HepG2 (cell line): Measurements from ENCODE around the gene ZMIZ2. TPM values are rescaled to one million over a fixed set of nuclear protein-coding genes. Genes with fewer than 3 reads are reported as not detected.

Experiments used
- ATAC-seq: fragments of 200-7000 bp; cut with Tn5 transposase; 3 replicates; pipeline ENCODE4 v1.9.1; 2020; ENCODE audit warnings: mild to moderate bottlenecking, moderate library complexity
- BruUV-seq: library from RNA; stranded (reverse); fragments of 400-500 nt; replicated peaks from 2 replicates; lab custom pipeline; 2021; lab: Mats Ljungman, UMichigan
- CTCF ChIA-PET: fragments of 300-600 bp; formaldehyde crosslinking; extraction: SDS; loops from one replicate; lab custom pipeline; 2021; ENCODE audit warnings: low total read pairs, inconsistent platforms, low intra/inter-chr PET ratio; lab: Yijun Ruan, JAX
- POLR2A ChIA-PET: fragments of 350-600 bp; sonication (Branson Sonifier 250); formaldehyde crosslinking; loops from one replicate; lab custom pipeline; 2020; ENCODE audit warnings: antibody characterized with exemption, inconsistent platforms; lab: Yijun Ruan, JAX
- DNase-seq: peaks from one replicate; pipeline ENCODE4 v3.0.0-alpha.2; 2015; ENCODE audit warnings: low spot score
- FAIRE-seq: peaks from 3 replicates; lab custom pipeline; 2011; peaks lifted over from hg19 to GRCh38; lab: Jason Lieb, UNC
- H2AFZ ChIP-seq: one replicate; pipeline ENCODE4 v1.6.1; 2011; ENCODE audit warnings: low read length, inconsistent platforms
- H3K27ac ChIP-seq: fragments of 300-600 bp; 3 replicates; pipeline ENCODE4 v1.8.0; 2011; ENCODE audit warnings: mixed run types, mild to moderate bottlenecking, mixed read lengths, low read length, inconsistent platforms; ENCODE audit not compliant: insufficient read depth; ENCODE audit errors: extremely low read length
- H3K27me3 ChIP-seq, 2 experiments: fragments of 200-600 bp in 1 of 2; 2 replicates in 1 of 2; 3 replicates in 1 of 2; pipeline versions ENCODE4 v1.6.0 to v1.8.0; 2011; ENCODE audit warnings: low read length in 2 of 2, mild to moderate bottlenecking in 2 of 2, moderate library complexity in 2 of 2, inconsistent platforms in 1 of 2; ENCODE audit not compliant: insufficient read depth in 2 of 2, control insufficient read depth in 1 of 2
- H3K36me3 ChIP-seq, 2 experiments: fragments of 200-600 bp in 1 of 2; replicated peaks in 1 of 2; 2 replicates in 1 of 2; 3 replicates in 1 of 2; pipeline versions ENCODE4 v1.5.1 to v1.8.0; 2011; ENCODE audit warnings: low read length in 2 of 2, inconsistent platforms in 1 of 2; ENCODE audit not compliant: insufficient read depth in 2 of 2, control insufficient read depth in 1 of 2
- H3K4me1 ChIP-seq: 2 replicates; pipeline ENCODE4 v1.5.1; 2012; ENCODE audit warnings: low read length, inconsistent platforms; ENCODE audit not compliant: insufficient read depth
- H3K4me2 ChIP-seq: 2 replicates; pipeline ENCODE4 v1.6.0; 2011; ENCODE audit warnings: low read depth, low read length, inconsistent platforms
- H3K4me3 ChIP-seq, 3 experiments: fragments of 200-600 bp in 1 of 3; sonication (generic), shearing (Covaris generic) in 1 of 3; replicated peaks in 1 of 3; 2 replicates each; pipeline ENCODE4 v1.5.1; 2011 to 2016; ENCODE audit warnings: low read length in 3 of 3, inconsistent platforms in 2 of 3, low read depth in 2 of 3, mild to moderate bottlenecking in 2 of 3, control low read depth in 1 of 3, mixed read lengths in 1 of 3; ENCODE audit not compliant: insufficient read depth in 1 of 3
- H3K79me2 ChIP-seq: one replicate; pipeline ENCODE4 v1.6.1; 2011; ENCODE audit warnings: low read length, inconsistent platforms; ENCODE audit not compliant: insufficient read depth
- H3K9ac ChIP-seq: 2 replicates; pipeline ENCODE4 v1.6.0; 2011; ENCODE audit warnings: mild to moderate bottlenecking, low read depth, low read length, inconsistent platforms; ENCODE audit not compliant: insufficient read depth
- H3K9me3 ChIP-seq: 2 replicates; pipeline ENCODE4 v1.5.1; 2012; ENCODE audit warnings: mild to moderate bottlenecking, low read length
- H4K20me1 ChIP-seq: 2 replicates; pipeline ENCODE4 v1.6.0; 2011; ENCODE audit warnings: inconsistent platforms, mild to moderate bottlenecking, low read length, moderate library complexity; ENCODE audit not compliant: insufficient read depth
- CEBPB ChIP-seq: IDR thresholded peaks from 2 replicates; pipeline ENCODE4 v1.6.1; 2011; ENCODE audit warnings: low read depth, low read length, improper control_type of control experiment, borderline replicate concordance
- ERF ChIP-seq: IDR thresholded peaks from 2 replicates; pipeline ENCODE4 v1.6.1; 2018; ENCODE audit warnings: missing biosample characterization, missing genetic modification reagents
- FOXM1 ChIP-seq: sonication (generic); formaldehyde crosslinking; IDR thresholded peaks from 2 replicates; pipeline ENCODE4 v1.5.0; 2020; ENCODE audit warnings: missing genetic modification reagents
- HNF4A ChIP-seq: sonication (generic); formaldehyde crosslinking; IDR thresholded peaks from 2 replicates; pipeline ENCODE4 v1.4.0; 2020; ENCODE audit warnings: missing genetic modification reagents
- HOXA3 ChIP-seq: sonication (generic); formaldehyde crosslinking; IDR thresholded peaks from 2 replicates; pipeline ENCODE4 v1.5.0; 2020; ENCODE audit warnings: missing genetic modification reagents
- KDM2A ChIP-seq: sonication (generic); formaldehyde crosslinking; IDR thresholded peaks from 2 replicates; pipeline ENCODE4 v1.4.0; 2020; ENCODE audit warnings: low read depth, missing genetic modification reagents, borderline replicate concordance
- MAFK ChIP-seq, 2 experiments: IDR thresholded peaks in 1 of 2; conservative IDR thresholded peaks in 1 of 2; 2 replicates each; pipeline ENCODE4 v1.6.1; 2011; ENCODE audit warnings: improper control_type of control experiment in 2 of 2, low read length in 2 of 2
- NR2F6 ChIP-seq, 2 experiments: IDR thresholded peaks; 2 replicates each; pipeline ENCODE4 v1.6.1; 2016; ENCODE audit warnings: antibody characterized with exemption in 1 of 2, mild to moderate bottlenecking in 1 of 2
- RFX3 ChIP-seq: IDR thresholded peaks from 2 replicates; pipeline ENCODE4 v1.6.1; 2016; ENCODE audit warnings: missing biosample characterization, missing genetic modification reagents
- SAP130 ChIP-seq: IDR thresholded peaks from 2 replicates; pipeline ENCODE4 v1.6.1; 2016; ENCODE audit warnings: low read depth
- YEATS4 ChIP-seq: sonication (generic); formaldehyde crosslinking; IDR thresholded peaks from 2 replicates; pipeline ENCODE4 v1.4.0; 2020; ENCODE audit warnings: missing genetic modification reagents, borderline replicate concordance
- ZBTB3 ChIP-seq: sonication (generic); formaldehyde crosslinking; IDR thresholded peaks from 2 replicates; pipeline ENCODE4 v1.4.0; 2020; ENCODE audit warnings: low read depth, mild to moderate bottlenecking, moderate library complexity, missing genetic modification reagents, borderline replicate concordance
- ZMYM3 ChIP-seq: sonication (generic); formaldehyde crosslinking; IDR thresholded peaks from 2 replicates; pipeline ENCODE4 v1.5.1; 2020; ENCODE audit warnings: mild to moderate bottlenecking, missing genetic modification reagents
- ZNF317 ChIP-seq: sonication (generic); formaldehyde crosslinking; IDR thresholded peaks from 2 replicates; pipeline ENCODE4 v1.5.0; 2020; ENCODE audit warnings: mild to moderate bottlenecking, missing genetic modification reagents
- ZNF460 ChIP-seq: sonication (generic); formaldehyde crosslinking; IDR thresholded peaks from 2 replicates; pipeline ENCODE4 v1.5.1; 2020; ENCODE audit warnings: missing genetic modification reagents, mild to moderate bottlenecking, borderline replicate concordance
- ZNF550 ChIP-seq: sonication (generic); formaldehyde crosslinking; IDR thresholded peaks from 2 replicates; pipeline ENCODE4 v1.4.0; 2020; ENCODE audit warnings: mild to moderate bottlenecking, missing genetic modification reagents, borderline replicate concordance
- ZNF792 ChIP-seq: IDR thresholded peaks from 2 replicates; pipeline ENCODE4 v1.6.1; 2016
- ZNF816 ChIP-seq: sonication (generic); formaldehyde crosslinking; IDR thresholded peaks from 2 replicates; pipeline ENCODE4 v1.8.0; 2022; ENCODE audit warnings: missing genetic modification reagents, mild to moderate bottlenecking, borderline replicate concordance
- WGBS: methylation state at CpG from one replicate; pipeline ENCODE4 v1.1.6; 2017; ENCODE audit warnings: low lambda C conversion rate; 5-methylcytosine and 5-hydroxymethylcytosine counted together
- in situ Hi-C: cut with HindIII; loops from 2 replicates; pipeline ENCODE4 v1.10.0; 2017; ENCODE audit warnings: low pct_unique_long_range_greater_than_20kb; ENCODE audit not compliant: extremely low pct_ligation_motif_present
- intact Hi-C: fragments of 100-400 bp; cut with micrococcal nuclease; formaldehyde crosslinking; loops from one replicate; pipeline ENCODE4 v1.10.0; 2022; ENCODE audit not compliant: unreplicated experiment
- polyA plus RNA-seq, 8 experiments: library from polyadenylated mRNA; depleted of rRNA in 3 of 8; stranded (reverse) in 7 of 8; unstranded in 1 of 8; fragments of >200 nt; fragmentation: Illumina TruSeq in 4 of 8; extraction: Trizol in 4 of 8; gene quantifications; 2 replicates each; pipeline versions ENCODE4 v1.2.1 to v1.2.3, GENCODE V29; 2011 to 2016; ENCODE audit warnings: low read depth in 4 of 8, missing spikeins in 1 of 8, mixed read lengths in 1 of 8; ENCODE audit not compliant: insufficient read depth in 1 of 8
- total RNA-seq, 5 experiments: library from RNA; depleted of rRNA; stranded (reverse); fragments of >200 nt; fragmentation: Illumina TruSeq; extraction: Trizol; gene quantifications; 2 replicates each; pipeline ENCODE4 v1.2.3, GENCODE V29; 2016; ENCODE audit warnings: low read depth in 1 of 5
- TF ChIP-seq, protein P1 (sequence below): sonication (generic); formaldehyde crosslinking; IDR thresholded peaks from 2 replicates; pipeline ENCODE4 v1.4.0; 2020; ENCODE audit warnings: mild to moderate bottlenecking, missing genetic modification reagents

The ZMIZ2 gene
- total and polyA plus RNA-seq, 2 of the 13 experiments (the other 11 are each of a cell fraction or from before 2014, with no cell fraction given): 4.9 to 7.9 TPM

- POLR2A ChIA-PET: no interaction called here
- BruUV-seq: no TSS peak
- TF ChIP-seq RFX3 (CRISPR knock-in tag): no peak
- TF ChIP-seq ZNF792 (CRISPR knock-in tag): 0 out of 2 replicates have a peak, but pooled peaks have one; percentile 16
- no peak for TF ChIP-seq ZNF550 (CRISPR knock-in tag)
- TF ChIP-seq ZMYM3 (CRISPR knock-in tag): no peak
- no peak for TF ChIP-seq YEATS4 (CRISPR knock-in tag)
- no peak for TF ChIP-seq ERF (CRISPR knock-in tag)
- no peak for TF ChIP-seq HOXA3 (CRISPR knock-in tag)
- no peak for TF ChIP-seq ZBTB3
- peak; percentile 28; the same call in 1 of the 2 replicates for TF ChIP-seq HNF4A (CRISPR knock-in tag)
- no peak for TF ChIP-seq ZNF317 (CRISPR knock-in tag)
- TF ChIP-seq ZNF816: no peak
- no peak for TF ChIP-seq NR2F6 (IDR thresholded peaks at IDR 0.05)
- peak; percentile 39 for TF ChIP-seq NR2F6 (CRISPR knock-in tag; IDR thresholded peaks at IDR 0.05)
- no peak for TF ChIP-seq ZNF460 (CRISPR knock-in tag)
- TF ChIP-seq, protein P1, sequence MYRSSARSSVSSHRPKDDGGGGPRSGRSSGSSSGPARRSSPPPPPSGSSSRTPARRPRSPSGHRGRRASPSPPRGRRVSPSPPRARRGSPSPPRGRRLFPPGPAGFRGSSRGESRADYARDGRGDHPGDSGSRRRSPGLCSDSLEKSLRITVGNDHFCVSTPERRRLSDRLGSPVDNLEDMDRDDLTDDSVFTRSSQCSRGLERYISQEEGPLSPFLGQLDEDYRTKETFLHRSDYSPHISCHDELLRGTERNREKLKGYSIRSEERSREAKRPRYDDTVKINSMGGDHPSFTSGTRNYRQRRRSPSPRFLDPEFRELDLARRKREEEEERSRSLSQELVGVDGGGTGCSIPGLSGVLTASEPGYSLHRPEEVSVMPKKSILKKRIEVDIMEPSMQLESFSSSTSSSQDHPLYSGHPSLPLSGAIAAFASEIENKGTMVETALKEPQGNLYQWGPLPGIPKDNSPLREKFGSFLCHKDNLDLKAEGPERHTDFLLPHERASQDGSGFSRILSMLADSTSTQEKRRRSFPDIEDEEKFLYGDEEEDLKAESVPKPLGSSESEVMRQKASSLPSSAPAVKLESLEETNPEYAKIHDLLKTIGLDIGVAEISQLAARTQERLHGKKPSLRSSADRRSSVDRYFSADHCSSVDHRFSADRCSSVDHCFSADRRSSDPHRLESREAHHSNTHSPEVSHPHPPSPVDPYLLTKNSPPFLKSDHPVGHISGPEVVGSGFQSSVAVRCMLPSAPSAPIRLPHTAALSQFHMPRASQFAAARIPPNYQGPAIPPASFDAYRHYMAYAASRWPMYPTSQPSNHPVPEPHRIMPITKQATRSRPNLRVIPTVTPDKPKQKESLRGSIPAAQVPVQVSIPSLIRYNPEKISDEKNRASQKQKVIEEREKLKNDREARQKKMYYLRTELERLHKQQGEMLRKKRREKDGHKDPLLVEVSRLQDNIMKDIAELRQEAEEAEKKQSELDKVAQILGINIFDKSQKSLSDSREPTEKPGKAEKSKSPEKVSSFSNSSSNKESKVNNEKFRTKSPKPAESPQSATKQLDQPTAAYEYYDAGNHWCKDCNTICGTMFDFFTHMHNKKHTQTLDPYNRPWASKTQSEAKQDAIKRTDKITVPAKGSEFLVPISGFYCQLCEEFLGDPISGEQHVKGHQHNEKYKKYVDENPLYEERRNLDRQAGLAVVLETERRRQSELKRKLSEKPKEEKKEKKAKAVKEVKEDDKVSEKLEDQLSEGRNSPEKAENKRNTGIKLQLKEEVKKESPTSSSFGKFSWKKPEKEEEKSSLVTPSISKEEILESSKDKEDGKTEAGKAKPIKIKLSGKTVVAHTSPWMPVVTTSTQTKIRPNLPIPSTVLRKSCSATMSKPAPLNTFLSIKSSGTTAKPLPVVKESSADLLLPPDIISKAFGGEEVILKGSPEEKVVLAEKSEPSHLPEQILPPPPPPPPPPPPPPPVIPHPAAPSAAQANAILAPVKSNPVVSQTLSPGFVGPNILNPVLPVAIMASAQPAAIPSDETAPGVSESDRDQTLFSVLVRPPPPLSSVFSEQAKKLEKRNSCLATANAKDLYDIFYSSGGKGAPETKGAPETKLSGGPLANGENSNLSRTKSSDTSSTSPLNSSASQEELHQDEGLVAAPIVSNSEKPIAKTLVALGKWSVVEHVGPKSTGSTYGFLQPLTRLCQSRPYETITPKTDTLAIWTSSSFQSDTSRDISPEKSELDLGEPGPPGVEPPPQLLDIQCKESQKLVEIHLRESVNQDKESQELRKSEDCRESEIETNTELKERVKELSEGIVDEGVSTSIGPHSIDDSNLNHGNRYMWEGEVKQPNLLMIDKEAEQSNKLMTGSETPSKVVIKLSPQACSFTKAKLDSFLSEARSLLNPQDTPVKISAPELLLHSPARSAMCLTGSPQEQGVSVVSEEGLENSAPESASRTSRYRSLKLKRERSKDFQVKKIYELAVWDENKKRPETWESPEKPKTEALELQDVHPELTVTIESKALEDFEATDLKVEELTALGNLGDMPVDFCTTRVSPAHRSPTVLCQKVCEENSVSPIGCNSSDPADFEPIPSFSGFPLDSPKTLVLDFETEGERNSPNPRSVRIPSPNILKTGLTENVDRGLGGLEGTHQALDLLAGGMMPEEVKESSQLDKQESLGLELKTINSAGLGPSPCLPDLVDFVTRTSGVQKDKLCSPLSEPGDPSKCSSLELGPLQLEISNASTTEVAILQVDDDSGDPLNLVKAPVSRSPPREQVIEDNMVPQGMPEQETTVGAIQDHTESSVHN (CRISPR knock-in tag): no peak
- TF ChIP-seq FOXM1 (CRISPR knock-in tag): no peak
- TF ChIP-seq CEBPB: peak; percentile 57; the same call in 1 of the 2 replicates
- peak in 1 of 2 experiments; percentile 57; a peak in 2 of 4 replicates for TF ChIP-seq MAFK (conservative IDR thresholded peaks at IDR 0.05 in 1 of 2, IDR thresholded peaks at IDR 0.05 in 1 of 2; ENCODE audit: low read length in 2 of 2)
- TF ChIP-seq KDM2A: 0 out of 2 replicates have a peak, but pooled peaks have one; percentile 27
- TF ChIP-seq SAP130 (CRISPR knock-in tag): peak; percentile 54
These were observed 36.6 kb upstream of the ZMIZ2 start for GRCh38 chr7:44712012-44712411.

More at GRCh38 chr7:44712012-44712411, 36.6 kb upstream of the ZMIZ2 start:
- H3K27ac ChIP-seq: peak overlapping the region; percentile 6
- no peaks in the 10 kb centered on the region for H3K27me3 ChIP-seq
- peak overlapping the region; percentile 64 for H3K4me2 ChIP-seq
- H3K9me3 ChIP-seq: no peaks in the 10 kb centered on the region
- WGBS: 1% methylated on average over 5 of the region's 5 CpGs
- no peaks in the 10 kb centered on the region for H4K20me1 ChIP-seq
- H3K4me3 ChIP-seq: peak overlapping the region in 1 of 3 experiments; percentile 32; a peak in 2 of 6 replicates
- H3K79me2 ChIP-seq: no peaks in the 10 kb centered on the region
- no peak overlapping the region for H2AFZ ChIP-seq
- CTCF ChIA-PET: no interaction called here
- peaks cover 42% of the 10 kb centered on the region for H3K4me1 ChIP-seq
- FAIRE-seq (peak; percentile 70), ATAC-seq (peak; percentile 81), DNase-seq (peak; percentile 77)
- in situ Hi-C loops (no loop called here), intact Hi-C loops (no loop called here)
- H3K9ac ChIP-seq: no peak overlapping the region
- H3K36me3 ChIP-seq: peaks cover 4 to 9% of the 10 kb centered on the region in 2 experiments; a peak in 2 of 5 replicates
